ENCODE data around the gene RPP38.

RPP38 gene

DNA sequence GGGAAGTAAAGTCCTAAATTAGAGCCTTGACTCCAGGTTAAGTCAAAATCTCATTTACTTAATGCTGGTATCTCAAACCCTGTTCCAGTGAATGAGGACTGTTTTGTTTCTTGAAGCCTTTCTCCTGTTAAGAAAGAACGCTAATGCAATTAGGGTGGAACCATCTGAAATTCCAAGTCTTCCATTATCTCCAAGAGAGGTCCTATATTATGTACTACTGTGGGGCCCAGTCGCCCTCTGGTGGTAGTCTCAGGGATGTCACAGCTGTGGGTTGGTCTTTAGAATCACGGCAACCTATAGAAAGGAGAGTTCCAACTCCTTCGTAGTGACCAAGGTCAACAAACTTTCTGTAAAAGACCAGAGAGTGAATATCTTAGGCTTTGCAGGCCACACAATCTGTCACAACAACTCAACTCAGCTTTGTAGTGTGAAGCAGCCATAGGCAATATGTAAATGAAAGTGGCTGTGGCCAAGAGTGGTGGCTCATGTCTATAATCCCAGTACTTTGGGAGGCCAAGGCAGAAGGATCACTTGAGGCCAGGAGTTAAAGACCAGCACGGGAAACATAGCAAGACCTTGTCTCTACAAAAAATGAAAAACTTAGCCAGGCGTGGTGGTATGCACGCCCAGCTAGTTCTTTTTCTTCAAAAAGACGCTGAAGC is 9.3 kb downstream of the RPP38 start:
- no peak for DNase-seq (ENCODE audit: low read depth, low spot score)
- peak overlapping the region; percentile 29 for H3K27ac ChIP-seq

GRCh38 chr10:15112657-15113056 is 15.5 kb downstream of the RPP38 start:
- DNase-seq (ENCODE audit: low read depth, low spot score) = no peak
- no peak overlapping the region for H3K27ac ChIP-seq

DNA sequence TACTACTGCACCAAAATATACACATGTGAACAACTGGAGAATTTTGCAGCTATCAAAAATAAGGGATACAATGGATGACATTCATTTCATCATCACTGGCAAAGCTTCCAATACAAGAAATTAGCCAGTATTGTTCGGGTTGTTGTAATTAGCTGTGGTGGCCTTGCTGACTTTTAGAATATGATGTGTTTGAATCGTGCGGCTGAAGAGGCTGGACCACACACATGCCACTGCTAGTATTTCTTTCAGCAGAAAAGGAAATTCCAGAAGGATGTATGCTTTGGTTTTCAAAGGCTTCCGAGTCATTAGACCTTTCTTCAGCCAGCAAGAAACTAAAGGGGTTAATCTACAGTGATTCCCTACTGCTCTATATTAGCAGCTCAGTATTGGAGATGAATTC is 16.6 kb downstream of the RPP38 start:
- no peak for DNase-seq (ENCODE audit: low read depth, low spot score)
- H3K27ac ChIP-seq = no peak overlapping the region

DNA sequence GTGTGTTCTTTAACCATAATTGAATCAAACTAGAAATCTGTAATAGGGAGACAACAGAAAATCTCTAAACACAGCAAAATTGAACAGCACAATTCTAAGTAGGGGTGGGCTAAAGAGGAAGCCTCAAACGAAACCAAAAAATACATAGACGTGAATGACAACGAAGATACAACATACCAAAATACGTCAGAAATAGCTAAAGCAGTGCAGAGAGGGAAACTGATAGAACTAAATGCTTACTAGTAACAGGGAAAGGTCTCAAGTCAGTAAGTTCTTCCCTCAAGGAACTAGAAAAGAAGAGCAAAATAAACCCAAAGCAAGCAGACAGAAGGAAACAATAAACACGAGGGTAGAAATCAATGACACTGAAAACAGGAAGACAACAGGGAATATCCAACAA is 19.1 kb downstream of the RPP38 start:
- no peak overlapping the region for H3K27ac ChIP-seq
- DNase-seq (ENCODE audit: low read depth, low spot score) = no peak

DNA sequence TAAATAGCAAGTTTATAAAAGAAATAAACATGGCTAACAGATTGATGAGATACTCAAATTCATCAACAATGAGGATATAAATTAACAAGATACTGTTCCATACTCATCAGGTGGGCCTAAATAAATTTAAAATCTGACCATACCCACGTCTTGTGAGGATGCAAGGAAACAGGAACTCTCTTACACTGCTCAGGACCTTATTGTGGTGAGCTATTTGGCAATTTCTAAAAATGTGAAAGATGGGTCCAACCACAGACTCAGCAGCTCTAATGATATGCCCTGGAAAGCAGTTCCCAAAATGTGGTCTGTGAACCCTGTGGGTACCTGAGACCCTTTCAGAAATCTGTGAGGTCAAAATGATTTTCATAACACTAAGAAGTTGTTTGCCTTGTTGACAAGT is 21.5 kb downstream of the RPP38 start:
- no peak overlapping the region for H3K27ac ChIP-seq
- no peak for DNase-seq (ENCODE audit: low read depth, low spot score)

GRCh38 chr10:15120523-15120922 is 23.4 kb downstream of the RPP38 start:
- peak; percentile 41 for DNase-seq (ENCODE audit: low read depth, low spot score)
- peak overlapping the region; percentile 44 for H3K27ac ChIP-seq

GRCh38 chr10:15121707-15122106 is 24.6 kb downstream of the RPP38 start:
- no peak overlapping the region for H3K27ac ChIP-seq
- no peak for DNase-seq (ENCODE audit: low read depth, low spot score)

- no peak for DNase-seq (ENCODE audit: low read depth, low spot score)
- peak overlapping the region; percentile 76 for H3K27ac ChIP-seq
Measured at GRCh38 chr10:15122477-15123030, 25.4 kb downstream of the RPP38 start.

- peak overlapping the region; percentile 76 for H3K27ac ChIP-seq
- DNase-seq (ENCODE audit: low read depth, low spot score) = peak; percentile 98
Measured at GRCh38 chr10:15123749-15124184, 26.6 kb downstream of the RPP38 start.

- peak overlapping the region; percentile 76 for H3K27ac ChIP-seq
- no peak for DNase-seq (ENCODE audit: low read depth, low spot score)
Measured at GRCh38 chr10:15124190-15124589, 27.0 kb downstream of the RPP38 start.

GRCh38 chr10:15124908-15125307 is 27.8 kb downstream of the RPP38 start:
- no peak for DNase-seq (ENCODE audit: low read depth, low spot score)
- H3K27ac ChIP-seq = no peak overlapping the region

DNA sequence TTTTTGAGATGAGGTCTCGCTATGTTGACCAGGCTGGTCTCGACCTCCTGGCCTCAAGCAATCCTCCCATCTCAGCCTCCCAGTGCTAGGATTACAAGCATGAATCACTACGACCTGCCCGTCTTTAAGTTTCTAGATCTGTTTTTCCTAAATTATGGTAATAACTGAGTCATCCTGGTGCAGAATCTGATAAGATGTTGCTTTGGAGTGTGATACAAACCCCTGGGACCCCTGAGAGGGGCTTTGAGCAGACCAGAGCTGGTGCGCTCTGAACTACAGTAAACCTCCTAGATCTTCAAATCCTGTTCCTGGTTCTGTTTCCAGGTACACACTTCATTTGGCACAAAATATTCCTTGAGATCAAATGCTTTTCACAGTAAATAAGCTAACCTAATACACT is 34.2 kb downstream of the RPP38 start:
- H3K27ac ChIP-seq = no peak overlapping the region
- no peak for DNase-seq (ENCODE audit: low read depth, low spot score)

DNA sequence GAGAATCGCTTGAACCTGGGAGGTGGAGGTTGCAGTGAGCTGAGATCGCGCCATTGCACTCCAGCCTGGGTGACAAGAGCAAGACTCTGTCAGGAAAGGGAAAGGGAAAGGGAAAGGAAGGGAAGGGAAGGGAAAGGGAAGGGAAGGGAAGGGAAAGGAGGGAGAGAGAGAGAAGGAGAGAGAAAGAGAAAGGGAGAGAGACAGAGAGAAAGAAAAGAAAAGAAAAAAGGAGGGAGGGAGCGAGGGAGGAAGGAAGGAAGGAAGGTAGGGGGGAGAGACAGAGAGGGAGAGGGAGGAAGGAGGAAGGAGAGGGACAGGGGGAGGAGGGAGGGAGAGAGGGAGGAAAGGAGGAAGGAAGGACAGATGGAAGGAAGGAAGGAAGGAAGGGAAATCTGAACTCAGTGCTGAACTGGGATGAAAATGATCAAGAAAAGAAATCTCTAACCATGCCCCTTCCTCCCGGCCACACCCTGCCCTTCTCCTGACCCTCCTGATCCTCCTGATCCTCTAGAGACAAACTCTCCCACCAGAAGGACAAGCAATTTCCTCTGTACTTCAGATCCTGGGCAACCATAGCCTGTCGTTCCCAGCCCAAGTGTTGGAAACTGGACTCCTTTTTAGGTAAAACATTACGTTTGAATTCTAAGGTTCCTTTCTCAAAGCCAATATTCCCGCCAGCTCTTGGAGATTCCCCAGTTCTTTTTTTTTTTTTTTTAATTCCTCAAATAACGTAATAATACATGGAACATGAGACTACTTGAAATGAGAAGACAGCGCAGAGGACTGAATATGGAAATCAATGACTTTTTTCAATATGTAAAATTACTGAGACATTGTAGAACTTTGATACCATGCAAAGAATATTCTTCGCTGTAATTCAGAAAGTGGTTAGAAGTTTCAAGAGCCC is 39.2 kb downstream of the RPP38 start:
- no peak for DNase-seq (ENCODE audit: low read depth, low spot score)
- no peak overlapping the region for H3K27ac ChIP-seq

GRCh38 chr10:15137036-15137359 is 39.8 kb downstream of the RPP38 start:
- no peak overlapping the region for H3K27ac ChIP-seq
- no peak for DNase-seq (ENCODE audit: low read depth, low spot score)

DNA sequence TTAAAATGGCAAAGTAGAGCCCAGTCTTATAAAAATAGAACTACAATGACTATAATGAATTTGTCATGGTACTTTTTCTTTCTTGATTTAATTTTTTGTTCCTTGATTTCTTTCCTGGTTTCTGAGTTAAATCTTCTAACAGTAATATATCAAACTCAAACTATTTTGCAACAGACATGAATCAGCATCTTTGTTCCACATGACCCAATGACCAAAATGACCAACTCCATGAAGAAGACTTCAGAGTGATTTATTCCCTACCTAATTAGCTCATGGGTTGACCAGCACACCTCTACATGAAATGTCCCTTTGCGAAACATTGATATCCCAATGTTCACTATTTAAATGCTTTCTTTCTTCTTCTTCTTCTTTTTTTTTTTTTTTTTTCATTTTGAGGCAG is 40.5 kb downstream of the RPP38 start:
- H3K27ac ChIP-seq = no peak overlapping the region
- DNase-seq (ENCODE audit: low read depth, low spot score) = no peak

GRCh38 chr10:15140698-15141097 is 43.5 kb downstream of the RPP38 start:
- DNase-seq (ENCODE audit: low read depth, low spot score) = no peak
- no peak overlapping the region for H3K27ac ChIP-seq

DNA sequence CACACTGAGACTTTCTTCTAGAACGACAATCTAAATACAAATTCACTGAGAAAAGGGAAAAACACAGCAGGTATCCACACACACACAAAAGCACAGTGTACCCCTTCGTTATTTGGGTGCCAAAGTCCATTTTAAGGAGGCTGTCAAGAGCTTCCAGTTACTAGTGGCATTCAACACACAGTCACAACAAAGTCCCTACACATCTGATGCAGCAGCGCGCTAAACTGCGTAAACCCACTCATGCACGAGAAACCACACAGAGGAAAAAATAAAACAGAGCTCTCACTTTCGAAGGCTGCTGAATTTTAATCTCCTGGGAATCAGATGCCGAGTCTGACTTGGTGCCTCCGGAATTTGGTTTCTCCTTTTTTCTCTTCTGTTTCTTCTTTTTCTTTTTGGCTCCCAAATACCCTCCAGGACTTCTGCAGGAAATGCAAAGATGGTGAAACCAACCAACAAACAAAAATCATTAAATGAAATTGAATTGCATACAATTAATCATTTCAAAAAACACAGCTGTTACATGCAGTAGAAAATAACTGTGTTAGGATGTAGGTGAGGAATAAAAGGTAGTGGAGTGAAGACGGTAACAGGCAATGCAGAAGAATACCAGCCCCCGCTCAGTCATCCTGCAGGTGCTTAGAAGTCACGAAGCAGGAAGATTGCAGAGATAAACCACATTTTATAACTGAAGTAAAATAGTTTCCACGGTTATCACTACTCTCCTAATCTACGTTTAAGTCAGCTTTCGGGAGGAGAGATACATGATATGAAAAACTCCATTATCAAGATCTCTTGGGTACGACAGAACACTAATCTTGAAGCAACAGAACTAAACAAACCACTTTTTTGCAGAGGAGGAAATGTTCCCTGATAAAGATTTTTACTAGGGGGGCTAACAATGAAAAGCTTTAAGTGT is 44.2 kb downstream of the RPP38 start:
- no peak for DNase-seq (ENCODE audit: low read depth, low spot score)
- no peak overlapping the region for H3K27ac ChIP-seq

GRCh38 chr10:15144788-15145187 is 47.6 kb downstream of the RPP38 start:
- DNase-seq (ENCODE audit: low read depth, low spot score) = no peak

GRCh38 chr10:15146366-15146765 is 49.2 kb downstream of the RPP38 start:
- no peak overlapping the region for H3K27ac ChIP-seq
- no peak for DNase-seq (ENCODE audit: low read depth, low spot score)

More at GRCh38 chr10:15144788-15145187, 47.6 kb downstream of the RPP38 start:
- no peak overlapping the region for H3K27ac ChIP-seq
